HL-60 (cell line): Measurements from ENCODE around the gene MYLK4.

ENCODE experiments used
- DNase-seq, 2 experiments: peaks; one replicate each; pipeline ENCODE4 v3.0.0-alpha.2; 2010 to 2020; ENCODE audit warnings: low read depth in 1 of 2, low spot score in 1 of 2
- H3K27ac ChIP-seq: fragments of 250-450 bp; sonication (Bioruptor Pico); replicated peaks from 2 replicates; pipeline ENCODE4 v1.5.1; 2020; ENCODE audit warnings: mild to moderate bottlenecking, moderate library complexity
- H3K27me3 ChIP-seq: fragments of 250-450 bp; sonication (Bioruptor Pico); 2 replicates; pipeline ENCODE4 v1.5.1; 2021; ENCODE audit warnings: mild to moderate bottlenecking, moderate library complexity; ENCODE audit not compliant: insufficient read depth, poor library complexity, severe bottlenecking
- H3K4me3 ChIP-seq: replicated peaks from 2 replicates; pipeline ENCODE4 v1.5.1; 2011; ENCODE audit warnings: mild to moderate bottlenecking, control low read depth, low read length; ENCODE audit not compliant: insufficient read depth
- CTCF ChIP-seq: IDR thresholded peaks from one replicate; pipeline ENCODE4 v1.5.1; 2011; ENCODE audit warnings: low read length, control low read depth, inconsistent platforms; ENCODE audit not compliant: insufficient read depth
- GABPA ChIP-seq: IDR thresholded peaks from 2 replicates; pipeline ENCODE4 v1.6.1; 2012; ENCODE audit warnings: low read depth
- POLR2AphosphoS5 ChIP-seq: IDR thresholded peaks from 2 replicates; pipeline ENCODE4 v1.6.1; 2012; ENCODE audit warnings: low read depth
- REST ChIP-seq: IDR thresholded peaks from 2 replicates; pipeline ENCODE4 v1.6.1; 2012; ENCODE audit warnings: low read depth; ENCODE audit not compliant: insufficient replicate concordance
- SPI1 ChIP-seq: IDR thresholded peaks from 2 replicates; pipeline ENCODE4 v1.6.1; 2012; ENCODE audit warnings: low read depth, mild to moderate bottlenecking, borderline replicate concordance

The MYLK4 gene

DNA sequence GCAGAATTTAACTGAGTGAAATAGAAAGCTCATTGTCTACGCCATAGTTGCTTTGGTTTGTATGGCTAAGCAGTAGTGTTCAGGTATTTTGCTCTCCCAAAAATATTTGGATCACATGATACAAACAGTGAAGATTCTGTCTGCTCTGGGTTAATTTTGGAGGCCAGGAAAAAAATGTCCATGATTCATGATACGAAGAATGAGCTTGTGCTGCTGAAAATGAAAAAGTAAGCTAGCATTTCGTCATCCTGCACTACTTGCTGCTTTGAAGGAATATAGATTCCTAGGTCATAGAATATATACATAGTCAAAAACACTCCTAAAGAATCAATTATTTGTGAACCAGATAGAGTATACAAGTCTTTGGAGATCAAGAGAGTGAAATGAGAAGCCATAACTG is 22.7 kb upstream of the MYLK4 start:
- no peak overlapping the region for H3K27ac ChIP-seq
- no peak for DNase-seq

GRCh38 chr6:2772840-2773239 is 22.1 kb upstream of the MYLK4 start:
- H3K4me3 ChIP-seq, result no peak overlapping the region
- no peaks in the 10 kb centered on the region for H3K27me3 ChIP-seq
- no peak for DNase-seq
- no peak overlapping the region for H3K27ac ChIP-seq
- TF ChIP-seq REST (no peak), GABPA (no peak), POLR2AphosphoS5 (no peak), CTCF (no peak), SPI1 (no peak)

More for the DNA sequence above, 22.7 kb upstream of the MYLK4 start:
- H3K4me3 ChIP-seq, result no peak overlapping the region
- H3K27me3 ChIP-seq, result no peaks in the 10 kb centered on the region
- TF ChIP-seq POLR2AphosphoS5, result no peak
- no peak for TF ChIP-seq CTCF
- no peak for TF ChIP-seq SPI1
- TF ChIP-seq REST, result no peak
- no peak for TF ChIP-seq GABPA

DNA sequence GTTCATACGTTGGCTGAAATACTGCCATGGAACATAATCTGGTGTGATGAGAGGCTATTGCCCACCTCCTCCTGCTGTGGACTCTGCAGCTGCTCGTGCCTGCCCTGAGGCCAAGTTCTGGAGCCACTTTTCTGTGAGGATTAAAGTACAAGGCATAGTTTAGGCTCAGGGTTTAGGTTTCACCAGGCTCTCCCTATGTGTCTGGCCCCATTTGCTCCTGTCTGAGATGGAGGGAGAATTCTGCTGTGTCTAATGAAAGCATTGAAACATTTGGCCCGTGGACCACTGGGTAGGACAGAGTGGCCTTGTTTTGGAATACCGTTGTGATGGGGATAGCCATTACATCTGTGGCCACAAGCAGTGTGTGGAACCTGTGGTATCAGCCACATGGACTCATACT is 20.4 kb upstream of the MYLK4 start:
- Histone ChIP-seq H3K4me3 (no peak overlapping the region), H3K27ac (no peak overlapping the region), H3K27me3 (no peaks in the 10 kb centered on the region)
- TF ChIP-seq REST (no peak), GABPA (no peak), SPI1 (no peak), POLR2AphosphoS5 (no peak), CTCF (no peak)
- no peak for DNase-seq
